Neural crest cell (in vitro differentiated cells): ENCODE data around the gene CNN2. TPM values are rescaled to one million over a fixed set of nuclear protein-coding genes. Genes with fewer than 3 reads are reported as not detected.

Experiments used
- DNase-seq: peaks from one replicate; pipeline ENCODE4 v3.0.0; 2021; ENCODE audit warnings: low read depth, mixed read lengths, low spot score
- H3K27ac Mint-ChIP-seq: one replicate; pipeline ENCODE4 v1.8.0; 2021; ENCODE audit warnings: mild to moderate bottlenecking, mixed read lengths; ENCODE audit not compliant: unreplicated experiment
- H3K27me3 Mint-ChIP-seq: 2 replicates; pipeline ENCODE4 v1.8.0; 2021; ENCODE audit warnings: low read depth, mild to moderate bottlenecking, mixed read lengths
- H3K36me3 Mint-ChIP-seq: 2 replicates; pipeline ENCODE4 v1.8.0; 2021; ENCODE audit warnings: low read depth, mild to moderate bottlenecking, mixed read lengths
- H3K4me1 Mint-ChIP-seq: 2 replicates; pipeline ENCODE4 v1.8.0; 2021; ENCODE audit warnings: mixed read lengths
- H3K4me3 Mint-ChIP-seq: one replicate; pipeline ENCODE4 v1.8.0; 2021; ENCODE audit warnings: mild to moderate bottlenecking, mixed read lengths
- H3K9me3 Mint-ChIP-seq: 2 replicates; pipeline ENCODE4 v1.8.0; 2021; ENCODE audit warnings: mixed read lengths
- total RNA-seq: library from RNA; stranded (reverse); gene quantifications from 2 replicates; pipeline ENCODE4 v1.2.1, GENCODE V29; 2021
- TF ChIP-seq, protein P1 (sequence below): fragments of 200-600 bp; sonication (generic); conservative IDR thresholded peaks from 2 replicates; pipeline ENCODE4 v1.5.0; 2021; ENCODE audit warnings: antibody characterized with exemption, mild to moderate bottlenecking

The CNN2 gene
- total RNA-seq, 1 donor from 2014 or later, result 140 TPM

- Mint-ChIP-seq H3K36me3 (peaks cover 7% of the 10 kb centered on the region), H3K27ac (no peak overlapping the region)
- TF ChIP-seq, protein P1, sequence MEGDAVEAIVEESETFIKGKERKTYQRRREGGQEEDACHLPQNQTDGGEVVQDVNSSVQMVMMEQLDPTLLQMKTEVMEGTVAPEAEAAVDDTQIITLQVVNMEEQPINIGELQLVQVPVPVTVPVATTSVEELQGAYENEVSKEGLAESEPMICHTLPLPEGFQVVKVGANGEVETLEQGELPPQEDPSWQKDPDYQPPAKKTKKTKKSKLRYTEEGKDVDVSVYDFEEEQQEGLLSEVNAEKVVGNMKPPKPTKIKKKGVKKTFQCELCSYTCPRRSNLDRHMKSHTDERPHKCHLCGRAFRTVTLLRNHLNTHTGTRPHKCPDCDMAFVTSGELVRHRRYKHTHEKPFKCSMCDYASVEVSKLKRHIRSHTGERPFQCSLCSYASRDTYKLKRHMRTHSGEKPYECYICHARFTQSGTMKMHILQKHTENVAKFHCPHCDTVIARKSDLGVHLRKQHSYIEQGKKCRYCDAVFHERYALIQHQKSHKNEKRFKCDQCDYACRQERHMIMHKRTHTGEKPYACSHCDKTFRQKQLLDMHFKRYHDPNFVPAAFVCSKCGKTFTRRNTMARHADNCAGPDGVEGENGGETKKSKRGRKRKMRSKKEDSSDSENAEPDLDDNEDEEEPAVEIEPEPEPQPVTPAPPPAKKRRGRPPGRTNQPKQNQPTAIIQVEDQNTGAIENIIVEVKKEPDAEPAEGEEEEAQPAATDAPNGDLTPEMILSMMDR, result no peak
Measured at GRCh38 chr19:1006711-1007398, 19.6 kb upstream of the CNN2 start.

GRCh38 chr19:1007399-1008251 lies 18.8 kb upstream of the CNN2 start:
- TF ChIP-seq, protein P1, result no peak
- Mint-ChIP-seq H3K4me1 (no peaks in the 10 kb centered on the region), H3K27me3 (peaks cover 11% of the 10 kb centered on the region), H3K9me3 (no peaks in the 10 kb centered on the region), H3K4me3 (no peak overlapping the region), H3K27ac (no peak overlapping the region), H3K36me3 (peaks cover 5% of the 10 kb centered on the region)
- no peak for DNase-seq

More at GRCh38 chr19:1006711-1007398, 19.6 kb upstream of the CNN2 start:
- H3K4me1 Mint-ChIP-seq, result no peaks in the 10 kb centered on the region
- peaks cover 19% of the 10 kb centered on the region for H3K27me3 Mint-ChIP-seq
- no peaks in the 10 kb centered on the region for H3K9me3 Mint-ChIP-seq
- DNase-seq, result no peak
- peak overlapping the region; percentile 15 for H3K4me3 Mint-ChIP-seq

- Mint-ChIP-seq H3K27ac (no peak overlapping the region), H3K27me3 (peaks cover 9% of the 10 kb centered on the region), H3K36me3 (peaks cover 3% of the 10 kb centered on the region), H3K4me3 (no peak overlapping the region), H3K4me1 (no peaks in the 10 kb centered on the region), H3K9me3 (no peaks in the 10 kb centered on the region)
- TF ChIP-seq, protein P1, result no peak
- DNase-seq, result no peak
Measured at GRCh38 chr19:1008268-1009040, 18.0 kb upstream of the CNN2 start.

DNA sequence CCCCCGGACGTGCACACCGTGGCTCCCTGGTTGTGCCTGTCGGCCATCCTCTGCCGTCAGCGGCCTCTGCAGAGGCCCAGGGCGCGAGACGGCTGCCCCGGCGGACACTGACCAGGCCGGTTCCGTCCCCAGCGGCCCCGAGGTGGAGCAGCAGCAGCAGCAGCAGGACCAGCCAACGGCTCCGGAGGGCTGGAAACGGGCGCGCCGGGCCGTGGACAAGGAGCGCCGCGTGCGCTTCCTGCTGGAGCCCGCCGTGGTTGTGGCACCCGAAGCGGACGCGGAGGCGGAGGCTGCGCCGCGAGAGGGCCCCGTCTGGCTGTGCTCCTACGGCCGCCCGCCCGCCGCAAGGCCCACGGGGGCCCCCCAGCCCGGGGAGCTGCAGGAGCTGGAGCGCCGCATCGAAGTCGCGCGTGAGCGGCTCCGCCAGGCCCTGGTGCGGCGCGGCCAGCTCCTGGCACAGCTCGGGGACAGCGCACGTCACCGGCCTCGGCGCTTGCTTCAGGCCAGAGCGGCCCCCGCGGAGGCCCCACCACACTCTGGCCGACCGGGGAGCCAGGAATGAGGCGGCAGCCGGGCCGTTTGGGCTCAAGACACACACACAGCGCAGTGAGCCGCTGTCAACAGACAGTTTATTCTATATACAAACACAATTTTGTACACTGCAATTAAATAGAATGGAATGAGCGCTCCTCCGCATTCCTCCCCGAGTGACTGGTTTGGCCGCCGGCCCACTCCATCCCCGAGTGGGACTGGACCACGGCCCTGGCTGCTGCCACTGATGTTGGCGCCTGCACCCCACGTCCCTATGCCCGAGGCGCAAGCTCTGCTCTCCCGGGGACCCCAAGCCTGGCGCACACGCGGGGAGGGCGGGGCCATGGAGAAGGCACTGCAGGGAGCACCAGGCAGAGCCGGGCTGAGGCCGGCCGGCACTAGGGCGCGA lies 17.1 kb upstream of the CNN2 start:
- H3K4me1 Mint-ChIP-seq, result no peaks in the 10 kb centered on the region
- no peak overlapping the region for H3K4me3 Mint-ChIP-seq
- peaks cover 3% of the 10 kb centered on the region for H3K36me3 Mint-ChIP-seq
- H3K27me3 Mint-ChIP-seq, result peaks cover 5% of the 10 kb centered on the region
- DNase-seq, result no peak
- H3K9me3 Mint-ChIP-seq, result no peaks in the 10 kb centered on the region
- TF ChIP-seq, protein P1, result no peak
- H3K27ac Mint-ChIP-seq, result no peak overlapping the region
